ENCODE data around the gene SUGT1.
A peak's percentile ranks its signal among the peaks of the same experiment; 100 is the strongest.

SUGT1 gene

GRCh38 chr13:52650731-52651130 lies 1.9 kb upstream of the SUGT1 start:
- no peak for TF ChIP-seq CTCF (IDR thresholded peaks at IDR 0.05; ENCODE audit: control insufficient read depth, insufficient read depth, low read depth, low read length, missing control alignments)
- no peak for DNase-seq (ENCODE audit: low read depth)
- peak overlapping the region; percentile 83 for H3K4me3 ChIP-seq (ENCODE audit: control insufficient read depth, low read depth, low read length)

GRCh38 chr13:52651897-52652195 lies 790 bp upstream of the SUGT1 start:
- DNase-seq (ENCODE audit: low read depth) = no peak

GRCh38 chr13:52652980-52653303 lies 306 bp downstream of the SUGT1 start:
- H3K4me3 ChIP-seq (ENCODE audit: control insufficient read depth, low read depth, low read length) = peak overlapping the region; percentile 83
- TF ChIP-seq CTCF (IDR thresholded peaks at IDR 0.05; ENCODE audit: control insufficient read depth, insufficient read depth, low read depth, low read length, missing control alignments) = no peak
- no peak for DNase-seq (ENCODE audit: low read depth)

More at GRCh38 chr13:52651897-52652195, 790 bp upstream of the SUGT1 start:
- no peak for TF ChIP-seq CTCF (IDR thresholded peaks at IDR 0.05; ENCODE audit: control insufficient read depth, insufficient read depth, low read depth, low read length, missing control alignments)
- H3K4me3 ChIP-seq (ENCODE audit: control insufficient read depth, low read depth, low read length) = peak overlapping the region; percentile 83

GRCh38 chr13:52659340-52659739 lies 6.7 kb downstream of the SUGT1 start:
- TF ChIP-seq CTCF (IDR thresholded peaks at IDR 0.05; ENCODE audit: control insufficient read depth, insufficient read depth, low read depth, low read length, missing control alignments) = no peak
- no peak overlapping the region for H3K4me3 ChIP-seq (ENCODE audit: control insufficient read depth, low read depth, low read length)
- no peak for DNase-seq (ENCODE audit: low read depth)

GRCh38 chr13:52664272-52664671 lies 11.6 kb downstream of the SUGT1 start:
- no peak overlapping the region for H3K4me3 ChIP-seq (ENCODE audit: control insufficient read depth, low read depth, low read length)
- no peak for TF ChIP-seq CTCF (IDR thresholded peaks at IDR 0.05; ENCODE audit: control insufficient read depth, insufficient read depth, low read depth, low read length, missing control alignments)

GRCh38 chr13:52665325-52665724 lies 12.7 kb downstream of the SUGT1 start:
- no peak for DNase-seq (ENCODE audit: low read depth)
- peak; percentile 37 for TF ChIP-seq CTCF (IDR thresholded peaks at IDR 0.05; ENCODE audit: control insufficient read depth, insufficient read depth, low read depth, low read length, missing control alignments)
- H3K4me3 ChIP-seq (ENCODE audit: control insufficient read depth, low read depth, low read length) = no peak overlapping the region

More at GRCh38 chr13:52664272-52664671, 11.6 kb downstream of the SUGT1 start:
- DNase-seq (ENCODE audit: low read depth) = no peak

- TF ChIP-seq CTCF (IDR thresholded peaks at IDR 0.05; ENCODE audit: control insufficient read depth, insufficient read depth, low read depth, low read length, missing control alignments) = no peak
- DNase-seq (ENCODE audit: low read depth) = no peak
- no peak overlapping the region for H3K4me3 ChIP-seq (ENCODE audit: control insufficient read depth, low read depth, low read length)
Measured at GRCh38 chr13:52669677-52670076, 17.0 kb downstream of the SUGT1 start.
